OCI-LY7 (cell line): ENCODE data around the gene FGD5. TPM values are rescaled to one million over a fixed set of nuclear protein-coding genes. Genes with fewer than 3 reads are reported as not detected.

Source experiments
- BruUV-seq: library from RNA; stranded (reverse); fragments of 400-500 nt; replicated peaks from 2 replicates; lab custom pipeline; 2021; lab: Mats Ljungman, UMichigan
- CTCF ChIA-PET: fragments of 300-600 bp; sonication (Branson Sonifier 250); formaldehyde crosslinking; loops from one replicate; lab custom pipeline; 2022; ENCODE audit warnings: antibody characterized with exemption; ENCODE audit not compliant: unreplicated experiment; lab: Charles Lee
- POLR2A ChIA-PET: fragments of 300-600 bp; sonication (Branson Sonifier 250); formaldehyde crosslinking; loops from one replicate; lab custom pipeline; 2022; ENCODE audit warnings: antibody characterized with exemption; lab: Charles Lee
- DNase-seq: peaks from one replicate; pipeline ENCODE4 v3.0.0-alpha.2; 2015; ENCODE audit warnings: low spot score
- H2AFZ ChIP-seq: fragments of 200-600 bp; sonication (generic), shearing (Covaris generic); 2 replicates; pipeline ENCODE4 v1.6.1; 2014; ENCODE audit warnings: mild to moderate bottlenecking, antibody characterized with exemption, low read length, moderate library complexity
- H3K27ac ChIP-seq: fragments of 200-600 bp; sonication (generic); 2 replicates; pipeline ENCODE4 v1.5.1; 2014; ENCODE audit warnings: mixed run types, low read depth, mild to moderate bottlenecking, moderate library complexity, low read length, inconsistent platforms; ENCODE audit not compliant: poor library complexity, severe bottlenecking
- H3K36me3 ChIP-seq: fragments of 200-600 bp; sonication (generic); 2 replicates; pipeline ENCODE4 v1.6.1; 2014; ENCODE audit warnings: mild to moderate bottlenecking, antibody characterized with exemption, low read length, moderate library complexity, mixed read lengths; ENCODE audit not compliant: insufficient read depth
- H3K4me1 ChIP-seq: fragments of 200-600 bp; sonication (generic); 2 replicates; pipeline ENCODE4 v1.5.1; 2014; ENCODE audit warnings: mild to moderate bottlenecking, low read length; ENCODE audit not compliant: insufficient read depth, poor library complexity, severe bottlenecking
- H3K4me2 ChIP-seq: fragments of 200-600 bp; sonication (generic); 2 replicates; pipeline ENCODE4 v1.6.1; 2014; ENCODE audit warnings: mild to moderate bottlenecking, low read length
- H3K4me3 ChIP-seq: fragments of 200-600 bp; sonication (generic); 2 replicates; pipeline ENCODE4 v1.5.1; 2014; ENCODE audit warnings: mild to moderate bottlenecking, low read depth, low read length; ENCODE audit not compliant: poor library complexity, severe bottlenecking
- H3K79me2 ChIP-seq: fragments of 200-600 bp; sonication (generic); 2 replicates; pipeline ENCODE4 v1.6.1; 2016; ENCODE audit warnings: low read depth, mild to moderate bottlenecking, low read length, moderate library complexity, mixed read lengths; ENCODE audit not compliant: insufficient read depth
- H3K9me2 ChIP-seq: fragments of 200-600 bp; sonication (generic); 2 replicates; pipeline ENCODE4 v1.6.1; 2016; ENCODE audit warnings: mild to moderate bottlenecking, low read length, mixed read lengths; ENCODE audit not compliant: insufficient read depth
- H3K9me3 ChIP-seq: fragments of 200-600 bp; sonication (generic); 2 replicates; pipeline ENCODE4 v1.6.1; 2014; ENCODE audit warnings: mild to moderate bottlenecking, mixed run types, low read length, mixed read lengths
- H4K20me1 ChIP-seq: fragments of 200-600 bp; sonication (generic); 2 replicates; pipeline ENCODE4 v1.6.1; 2014; ENCODE audit warnings: mild to moderate bottlenecking, antibody characterized with exemption, low read length, moderate library complexity, mixed read lengths; ENCODE audit not compliant: insufficient read depth
- EZH2phosphoT487 ChIP-seq: fragments of 200-600 bp; sonication (generic); IDR thresholded peaks from 2 replicates; pipeline ENCODE4 v1.6.1; 2018; ENCODE audit warnings: low read depth, borderline replicate concordance, mild to moderate bottlenecking, mixed run types, antibody characterized with exemption, low read length, moderate library complexity, mixed read lengths
- intact Hi-C: fragments of 100-400 bp; cut with micrococcal nuclease; formaldehyde crosslinking; loops from one replicate; pipeline ENCODE4 v1.10.0; 2022; ENCODE audit not compliant: unreplicated experiment
- total RNA-seq, 2 experiments: library from RNA; depleted of rRNA in 1 of 2; stranded (reverse); fragments of >200 nt in 1 of 2; shearing (Covaris generic) in 1 of 2; gene quantifications; 2 replicates each; pipeline ENCODE4 v1.2.3, GENCODE V29; 2014 to 2022
- TF ChIP-seq, protein P1 (sequence below): fragments of 200-600 bp; sonication (generic); conservative IDR thresholded peaks from 2 replicates; pipeline ENCODE4 v1.5.1; 2014; ENCODE audit warnings: mild to moderate bottlenecking, antibody characterized with exemption, low read length, moderate library complexity, mixed read lengths

Gene FGD5
- total RNA-seq, 2 experiments from 2014 or later = 0.09 to 0.21 TPM

DNA sequence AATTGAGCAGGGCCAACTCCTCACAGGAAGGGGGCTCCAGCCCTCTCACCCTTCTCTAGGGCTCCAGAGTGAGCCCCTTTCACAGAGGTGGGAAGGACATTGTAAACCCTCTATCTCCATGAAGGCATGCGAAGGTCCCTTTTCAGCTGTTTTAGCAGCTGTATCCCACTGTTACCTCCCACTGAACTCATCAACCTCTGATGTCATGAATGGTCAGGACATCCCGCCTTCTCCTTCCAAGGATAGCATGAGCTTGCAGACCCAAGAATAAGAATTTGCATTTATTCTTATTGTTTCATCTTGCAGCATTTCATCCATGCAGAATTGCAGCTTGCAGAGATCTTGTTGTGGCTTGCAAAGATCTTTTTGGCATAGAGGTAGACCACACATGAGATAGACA, 24.3 kb upstream of the FGD5 start:
- intact Hi-C loops = no loop called here
- Histone ChIP-seq H3K4me3 (no peak overlapping the region), H4K20me1 (no peaks in the 10 kb centered on the region), H3K36me3 (no peaks in the 10 kb centered on the region), H3K9me2 (no peaks in the 10 kb centered on the region), H3K4me2 (no peak overlapping the region), H3K4me1 (no peaks in the 10 kb centered on the region), H3K79me2 (no peaks in the 10 kb centered on the region), H3K27ac (no peak overlapping the region), H3K9me3 (no peaks in the 10 kb centered on the region), H2AFZ (no peak overlapping the region)
- ChIA-PET POLR2A (interaction anchor here (0.6 kb wide), 1 partner anchor 326 kb away, joined by 3 read pairs; no protein-coding TSS in a partner anchor), CTCF (no interaction called here)
- BruUV-seq = no TSS peak
- TF ChIP-seq EZH2phosphoT487 = no peak
- no peak for DNase-seq

DNA sequence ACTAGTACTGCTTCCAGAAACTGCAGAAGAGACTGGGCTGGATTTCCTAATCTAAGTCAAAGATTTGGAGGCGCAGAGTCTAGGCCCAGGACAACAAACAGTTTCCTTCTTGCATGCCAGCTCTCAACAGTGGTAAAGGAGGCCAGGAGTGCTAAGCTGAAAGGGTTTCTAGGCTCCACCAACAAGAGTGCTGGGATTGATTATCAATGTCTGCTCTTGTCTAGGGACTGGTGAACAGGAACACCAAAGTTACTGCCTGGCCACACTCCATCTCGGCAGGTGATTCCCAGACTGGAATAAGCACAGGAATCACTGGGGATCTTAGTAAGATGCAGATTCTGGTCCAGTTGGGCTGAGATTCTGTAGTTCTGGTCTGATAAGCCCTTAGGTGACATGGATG, 22.8 kb upstream of the FGD5 start:
- H3K4me2 ChIP-seq = no peak overlapping the region
- no peaks in the 10 kb centered on the region for H3K79me2 ChIP-seq
- H3K9me2 ChIP-seq = no peaks in the 10 kb centered on the region
- ChIA-PET CTCF (no interaction called here), POLR2A (interaction anchor here (0.6 to 0.9 kb wide), 3 partner anchors 12 to 145 kb away, joined by 3 read pairs; no protein-coding TSS in a partner anchor)
- intact Hi-C loops = no loop called here
- no peak overlapping the region for H3K27ac ChIP-seq
- TF ChIP-seq, protein P1, sequence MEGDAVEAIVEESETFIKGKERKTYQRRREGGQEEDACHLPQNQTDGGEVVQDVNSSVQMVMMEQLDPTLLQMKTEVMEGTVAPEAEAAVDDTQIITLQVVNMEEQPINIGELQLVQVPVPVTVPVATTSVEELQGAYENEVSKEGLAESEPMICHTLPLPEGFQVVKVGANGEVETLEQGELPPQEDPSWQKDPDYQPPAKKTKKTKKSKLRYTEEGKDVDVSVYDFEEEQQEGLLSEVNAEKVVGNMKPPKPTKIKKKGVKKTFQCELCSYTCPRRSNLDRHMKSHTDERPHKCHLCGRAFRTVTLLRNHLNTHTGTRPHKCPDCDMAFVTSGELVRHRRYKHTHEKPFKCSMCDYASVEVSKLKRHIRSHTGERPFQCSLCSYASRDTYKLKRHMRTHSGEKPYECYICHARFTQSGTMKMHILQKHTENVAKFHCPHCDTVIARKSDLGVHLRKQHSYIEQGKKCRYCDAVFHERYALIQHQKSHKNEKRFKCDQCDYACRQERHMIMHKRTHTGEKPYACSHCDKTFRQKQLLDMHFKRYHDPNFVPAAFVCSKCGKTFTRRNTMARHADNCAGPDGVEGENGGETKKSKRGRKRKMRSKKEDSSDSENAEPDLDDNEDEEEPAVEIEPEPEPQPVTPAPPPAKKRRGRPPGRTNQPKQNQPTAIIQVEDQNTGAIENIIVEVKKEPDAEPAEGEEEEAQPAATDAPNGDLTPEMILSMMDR = no peak
- no peak for TF ChIP-seq EZH2phosphoT487
- no peaks in the 10 kb centered on the region for H3K9me3 ChIP-seq
- no TSS peak for BruUV-seq
- no peak for DNase-seq
- H3K36me3 ChIP-seq = no peaks in the 10 kb centered on the region
- no peak overlapping the region for H3K4me3 ChIP-seq
- no peak overlapping the region for H2AFZ ChIP-seq
- no peaks in the 10 kb centered on the region for H4K20me1 ChIP-seq
- H3K4me1 ChIP-seq = no peaks in the 10 kb centered on the region

DNA sequence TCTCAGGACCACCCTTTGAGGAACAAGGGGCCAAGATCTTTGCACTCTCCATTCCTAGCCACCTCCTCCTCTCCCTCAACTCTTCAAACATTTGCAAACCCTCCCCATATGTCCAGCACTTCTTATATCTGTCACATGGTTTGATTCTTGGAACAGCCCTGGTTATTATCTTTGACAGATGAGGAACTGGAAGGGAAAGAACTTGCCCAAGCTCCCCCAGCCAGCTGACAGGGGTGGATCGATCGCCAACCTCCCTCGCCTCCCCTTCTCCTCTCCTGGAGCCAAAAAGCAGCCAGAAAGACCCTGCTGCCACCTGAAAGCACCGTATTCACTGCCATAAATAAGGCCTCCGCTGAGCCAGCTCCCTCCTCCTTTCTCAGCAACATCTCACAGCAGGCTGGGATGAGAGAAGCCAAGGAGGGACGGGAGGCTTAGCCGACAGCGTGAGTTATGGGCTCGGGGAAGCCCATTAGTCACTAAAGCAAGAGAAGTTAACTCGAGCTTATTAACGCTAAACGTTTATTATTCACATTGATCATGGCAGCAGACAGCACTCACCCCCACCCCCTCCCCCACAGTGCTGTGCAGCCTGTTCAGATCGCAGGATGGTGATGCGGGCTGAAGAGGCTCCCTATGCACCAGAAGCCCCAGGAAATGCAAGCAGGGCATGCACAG, 22.2 kb upstream of the FGD5 start:
- POLR2A ChIA-PET = no interaction called here
- H3K27ac ChIP-seq = no peak overlapping the region
- H3K36me3 ChIP-seq = no peaks in the 10 kb centered on the region
- no peak for DNase-seq
- H4K20me1 ChIP-seq = no peaks in the 10 kb centered on the region
- intact Hi-C loops = no loop called here
- no peak overlapping the region for H2AFZ ChIP-seq
- BruUV-seq = no TSS peak
- no peaks in the 10 kb centered on the region for H3K79me2 ChIP-seq
- no peak overlapping the region for H3K4me3 ChIP-seq
- H3K4me2 ChIP-seq = no peak overlapping the region
- H3K9me3 ChIP-seq = no peaks in the 10 kb centered on the region
- CTCF ChIA-PET = no interaction called here
- TF ChIP-seq EZH2phosphoT487 = no peak
- TF ChIP-seq, protein P1 = no peak
- H3K4me1 ChIP-seq = no peaks in the 10 kb centered on the region
- H3K9me2 ChIP-seq = no peaks in the 10 kb centered on the region
